GM21526 (cell line): ENCODE data around the gene CLCNKA.
"Not testable (repeated sequence)": the region's sequence is repeated elsewhere in the genome, so short reads cannot be mapped to it uniquely, and the experiment has no call there.

ENCODE experiments used
- ATAC-seq: cut with Tn5 transposase; IDR thresholded peaks from one replicate; pipeline ENCODE4 v1.9.1; 2021; ENCODE audit warnings: moderate library complexity; ENCODE audit not compliant: unreplicated experiment, low FRiP score

CLCNKA gene

GRCh38 chr1:16061266-16061665 lies 39.4 kb downstream of the CLCNKA start:
- ATAC-seq, result no peak

GRCh38 chr1:16061989-16062686 lies 40.3 kb downstream of the CLCNKA start:
- ATAC-seq, result not testable (repeated sequence)

GRCh38 chr1:16062687-16063075 lies 40.8 kb downstream of the CLCNKA start:
- ATAC-seq, result not testable (repeated sequence)

DNA sequence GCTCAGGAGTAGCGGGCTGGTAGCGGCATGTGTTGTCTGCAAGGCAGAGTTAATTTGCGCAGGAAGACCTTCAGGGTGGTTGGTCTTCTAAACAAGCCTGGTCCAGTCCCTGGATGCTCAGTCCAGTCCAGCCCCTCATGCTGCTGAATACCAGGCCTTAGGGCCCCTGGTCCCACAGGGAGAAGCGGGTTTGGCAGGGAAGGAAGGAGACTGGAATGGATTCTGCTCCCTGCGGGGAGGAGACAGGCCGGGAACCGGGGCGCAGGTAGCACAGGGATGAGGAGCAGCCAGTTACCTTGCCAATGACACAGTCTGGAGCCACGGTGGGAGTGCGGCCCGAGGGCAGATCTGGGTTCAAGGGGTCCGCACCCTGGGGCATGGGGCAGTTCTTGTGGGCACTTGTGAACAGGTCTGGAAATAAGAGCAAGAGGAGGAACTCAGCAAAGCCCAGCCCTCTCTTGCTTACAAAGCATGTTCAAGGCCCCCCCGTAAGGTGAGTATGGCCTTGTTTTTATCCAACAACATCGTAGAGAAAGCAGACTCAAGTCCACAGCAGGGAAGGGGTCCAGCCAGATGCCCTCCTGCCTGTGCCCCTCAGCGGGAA lies 41.5 kb downstream of the CLCNKA start:
- ATAC-seq, result no peak

- no peak for ATAC-seq
These were observed 42.1 kb downstream of the CLCNKA start for GRCh38 chr1:16063921-16064320.

- no peak for ATAC-seq
These were observed 42.9 kb downstream of the CLCNKA start for GRCh38 chr1:16064536-16065268.

GRCh38 chr1:16065269-16065576 lies 43.4 kb downstream of the CLCNKA start:
- no peak for ATAC-seq

DNA sequence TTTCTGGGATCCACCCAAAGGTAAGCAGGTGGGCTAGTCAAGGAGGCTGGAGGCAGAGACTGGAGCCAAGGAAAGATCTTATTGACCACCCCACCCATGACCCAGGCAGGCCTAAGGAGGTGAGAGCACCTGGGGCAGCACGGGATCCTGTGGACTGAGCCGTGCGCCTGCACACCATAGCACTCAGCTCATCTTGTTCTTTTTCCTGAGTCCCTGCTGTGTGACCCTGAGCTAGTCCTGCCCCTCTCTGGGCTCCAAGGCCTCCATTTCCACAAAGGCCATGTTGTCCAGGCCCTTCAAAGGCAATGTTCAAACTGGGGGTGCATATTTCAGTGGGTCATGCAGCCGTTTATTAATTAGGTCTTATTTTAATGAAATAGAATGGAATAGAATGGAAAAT lies 44.4 kb downstream of the CLCNKA start:
- ATAC-seq, result no peak

DNA sequence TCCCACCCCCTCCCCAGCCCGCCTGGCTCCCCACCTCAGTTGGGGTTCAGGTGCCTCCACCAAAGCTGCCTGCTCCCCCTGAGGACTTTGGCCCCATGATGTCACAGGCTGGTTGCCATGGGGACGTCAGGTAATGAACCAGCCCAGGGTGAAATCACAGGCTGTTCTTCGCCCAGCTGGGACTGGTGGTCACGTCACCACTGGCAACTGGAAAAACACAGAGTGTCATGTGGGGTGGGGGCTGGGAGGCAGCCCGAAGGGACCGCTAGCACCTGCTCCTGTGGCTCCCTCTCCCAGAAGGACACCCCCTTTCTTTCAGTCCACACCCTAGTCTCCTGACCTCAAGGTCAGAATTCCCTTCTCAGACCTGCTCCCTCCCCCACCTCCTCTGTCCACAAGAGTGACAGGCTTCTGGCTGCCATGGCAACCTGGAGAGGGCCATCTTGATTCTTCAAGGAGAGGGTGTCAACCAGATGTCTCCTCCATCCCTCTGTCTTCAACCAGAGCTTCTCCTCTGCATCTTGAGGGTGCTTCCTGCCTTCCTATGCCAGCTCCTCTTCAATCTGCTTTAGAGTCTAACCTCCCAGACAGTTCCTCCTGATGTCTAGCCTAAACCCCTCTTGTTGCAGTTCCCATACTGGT lies 45.4 kb downstream of the CLCNKA start:
- no peak for ATAC-seq

DNA sequence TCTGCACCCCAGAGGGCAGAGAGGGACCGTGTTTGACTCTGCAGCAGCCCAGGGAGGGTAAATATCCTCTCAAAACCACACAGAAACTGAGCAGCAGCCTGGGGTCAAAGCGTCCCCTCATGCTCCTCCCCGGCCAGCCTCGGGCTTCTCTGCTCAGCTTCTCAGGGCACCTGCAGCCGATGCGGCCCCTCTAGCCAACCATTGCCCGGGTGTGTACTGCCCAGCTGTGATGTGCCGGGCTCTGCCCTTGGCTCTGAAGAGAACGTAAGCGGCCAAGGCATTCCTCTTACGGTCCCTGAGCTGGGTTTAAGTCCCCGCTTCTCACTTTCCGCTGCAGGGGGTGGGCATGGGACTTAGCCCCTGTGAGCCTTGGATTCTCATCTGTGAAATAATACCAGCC lies 46.1 kb downstream of the CLCNKA start:
- no peak for ATAC-seq

GRCh38 chr1:16068356-16069270 lies 46.8 kb downstream of the CLCNKA start:
- no peak for ATAC-seq

GRCh38 chr1:16070640-16071355 lies 49.0 kb downstream of the CLCNKA start:
- no peak for ATAC-seq

- no peak for ATAC-seq
These were observed 49.8 kb downstream of the CLCNKA start for GRCh38 chr1:16071614-16072013.

DNA sequence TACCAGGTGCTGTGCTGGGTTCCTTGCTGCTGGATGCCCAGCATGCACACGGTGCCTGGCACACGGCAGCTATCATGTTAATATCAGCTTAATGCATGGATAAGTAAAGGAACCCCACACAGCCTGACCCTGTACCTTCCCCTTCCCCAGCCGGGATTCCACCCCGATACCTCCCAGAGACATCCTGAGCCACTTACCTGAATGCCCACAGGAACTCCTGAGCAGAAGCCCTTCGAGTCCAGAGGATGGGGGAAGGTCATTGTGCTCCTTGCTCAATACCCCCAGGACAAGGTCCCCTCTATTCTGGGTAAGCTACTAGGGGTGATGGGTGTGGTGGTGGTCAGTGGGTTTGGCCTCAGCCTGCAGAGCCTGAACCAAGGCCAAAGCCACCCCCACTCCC lies 50.3 kb downstream of the CLCNKA start:
- ATAC-seq, result no peak

DNA sequence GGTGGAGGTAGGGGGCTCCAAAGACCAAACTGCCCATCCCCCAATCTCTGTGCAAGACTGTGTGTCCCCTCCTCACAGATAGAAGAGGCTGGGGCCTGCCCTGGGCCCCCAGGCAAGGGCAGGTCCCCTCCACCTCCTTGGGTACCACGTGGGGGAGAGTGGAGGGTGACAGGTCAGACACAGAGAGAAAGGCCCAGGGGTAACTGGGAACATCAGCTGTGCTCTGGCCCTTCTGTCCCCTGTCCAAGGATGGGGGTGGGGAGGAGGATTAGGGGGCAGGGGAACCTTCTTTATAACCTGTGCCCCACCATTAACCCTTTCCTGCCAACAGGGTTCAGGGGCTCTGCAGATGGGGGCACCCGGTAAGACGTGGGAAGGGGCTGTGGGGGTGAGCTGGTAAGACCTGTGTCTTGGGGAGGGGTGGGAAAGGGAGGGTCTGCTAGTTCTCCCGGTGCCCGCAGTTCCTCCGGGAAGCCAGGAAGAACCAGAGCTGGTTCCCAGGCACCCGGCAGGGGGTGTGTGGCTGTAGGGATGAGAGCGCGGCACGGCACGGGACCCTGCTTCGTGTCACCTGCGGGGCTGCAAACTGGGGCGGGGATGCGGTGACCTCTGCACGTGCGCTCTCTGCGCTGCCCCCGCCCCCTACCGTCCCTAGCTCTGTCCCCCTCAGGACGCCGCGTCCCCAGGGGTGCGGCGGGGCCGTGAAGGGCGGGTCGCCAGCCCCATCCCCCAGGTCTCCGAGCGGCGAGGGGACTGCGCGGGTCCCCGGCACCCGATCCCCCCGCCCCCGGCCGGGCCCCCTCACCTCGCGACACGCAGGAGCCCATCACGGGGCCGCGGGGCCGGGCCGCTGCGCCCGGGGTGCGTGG lies 51.0 kb downstream of the CLCNKA start:
- ATAC-seq, result no peak

DNA sequence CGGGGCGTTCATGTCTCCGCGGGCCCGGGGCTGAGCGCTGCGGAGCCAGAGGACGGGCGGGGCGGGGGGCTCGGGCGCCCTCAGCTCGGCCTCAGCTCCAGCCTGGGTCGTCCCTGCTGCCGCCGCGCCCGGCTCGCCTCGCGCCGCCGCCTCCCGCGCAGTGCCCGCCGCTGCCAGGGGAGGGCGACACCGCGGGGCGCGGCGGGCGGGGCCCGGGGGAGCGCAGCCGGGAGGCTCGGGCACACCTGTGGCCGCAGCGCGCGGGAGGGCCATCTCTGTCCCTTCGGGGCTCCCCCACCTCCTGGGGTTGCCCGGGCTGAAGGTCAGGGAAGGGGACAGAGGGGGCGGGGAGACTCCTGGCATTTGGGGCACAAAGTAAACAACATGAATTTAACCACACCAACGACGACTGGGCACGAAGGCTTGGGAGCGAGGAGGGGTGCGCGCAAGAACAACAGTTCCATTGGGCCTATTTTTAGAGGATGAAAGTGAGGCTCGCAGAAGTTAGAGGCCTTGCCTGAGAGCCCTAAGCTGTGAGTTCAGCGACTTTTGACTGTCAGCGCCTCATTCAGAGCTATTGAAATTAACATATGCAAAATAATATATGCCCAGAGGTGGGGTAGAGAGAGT lies 51.8 kb downstream of the CLCNKA start, which contains the start of gene FAM131C:
Gene FAM131C, minus strand, starts transcription at position 162 of the 630 bp plus-strand sequence. CDS start 209 bp downstream, outside the sequence.
- ATAC-seq, result no peak

- no peak for ATAC-seq
These were observed 52.4 kb downstream of the CLCNKA start for GRCh38 chr1:16074217-16074616.

DNA sequence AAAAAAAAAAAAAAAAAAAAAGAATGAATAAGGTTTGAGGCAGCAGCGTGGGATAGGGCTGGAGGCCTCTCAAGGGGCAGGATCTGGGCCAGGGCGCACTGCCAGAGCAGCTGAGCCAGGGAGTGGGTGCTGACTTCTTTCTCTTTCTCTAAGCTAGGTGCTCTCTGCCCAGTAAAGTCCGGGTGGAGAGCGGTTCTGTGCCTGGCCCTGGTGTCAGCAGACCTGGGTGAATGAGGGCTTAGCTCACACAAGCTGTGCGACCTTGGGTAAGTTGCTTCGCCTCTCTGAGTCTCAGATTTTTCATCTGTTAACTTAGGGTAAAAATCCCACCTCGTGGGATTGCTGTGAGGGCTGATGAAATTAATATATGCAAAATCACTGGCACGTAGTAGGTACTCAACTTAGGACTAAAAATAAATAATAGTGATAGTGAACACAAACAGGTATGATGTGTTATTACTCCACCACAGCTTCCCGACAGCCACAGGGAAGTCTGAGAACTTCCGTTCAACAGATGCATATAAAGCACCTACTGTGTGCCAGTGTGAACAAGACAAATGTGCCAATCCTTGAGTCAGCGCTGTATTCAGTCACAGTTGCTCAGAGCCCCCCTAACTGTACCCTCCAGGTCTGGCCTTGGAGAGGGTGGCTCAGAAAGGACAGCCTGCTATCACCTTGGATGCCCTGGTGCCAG lies 53.6 kb downstream of the CLCNKA start:
- ATAC-seq, result no peak
